Measurements from ENCODE around the gene BCL6B. TPM values are rescaled to one million over a fixed set of nuclear protein-coding genes. Genes with fewer than 3 reads are reported as not detected.

The BCL6B gene
- total RNA-seq, 8 experiments from 2014 or later: 0.05 to 1.5 (median 0.58) TPM; not detected in 1

- ATAC-seq (replicated peaks in 6 of 8): peak; percentile 80 to 93 (median 91)
- H3K27ac ChIP-seq: peak overlapping the region; percentile 87 to 99
- H3K4me1 ChIP-seq (replicated peaks in 1 of 2): peaks cover 15 to 18% of the 10 kb centered on the region in 2 donors
- in situ Hi-C loops (cut with MboI; ENCODE audit: low pct_unique_long_range_greater_than_20kb in 2 of 9, low sequenced_read_pairs in 9 of 9, unreplicated experiment in 9 of 9): loop anchor here in 2 of 9 experiments (25.0 kb wide), 1 partner anchor 352 kb away; the partner anchor contains the start of genes C17orf100 (in 2 of the 2) and MED31 (in 2 of the 2)
- WGBS, 10 experiments: 0% methylated on average over 2 to 3 of the region's 75 CpGs; no CpG with 5 or more reads in 8 of the 10 experiments
- peak overlapping the region; percentile 64 to 88 (median 82) for H3K4me3 ChIP-seq
These were observed 8.4 kb upstream of the BCL6B start for GRCh38 chr17:7014261-7014994.

GRCh38 chr17:7014995-7015958 lies 7.6 kb upstream of the BCL6B start:
- Histone ChIP-seq H3K4me1 (replicated peaks in 1 of 2) (peaks cover 15 to 20% of the 10 kb centered on the region in 2 donors), H3K27ac (peak overlapping the region; percentile 87 to 99), H3K4me3 (peak overlapping the region; percentile 64 to 88 (median 82))
- peak in 4 of 8 experiments; percentile 1 to 67 (median 4) for ATAC-seq (replicated peaks in 6 of 8)
- 1 to 78% (median 41%) methylated on average over 2 to 16 of the region's 56 CpGs; no CpG with 5 or more reads in 4 of the 10 experiments for WGBS, 10 experiments
- in situ Hi-C loops (cut with MboI; ENCODE audit: low pct_unique_long_range_greater_than_20kb in 2 of 9, low sequenced_read_pairs in 9 of 9, unreplicated experiment in 9 of 9): loop anchor here in 2 of 9 experiments (25.0 kb wide), 1 partner anchor 353 kb away; the partner anchor contains the start of genes C17orf100 (in 2 of the 2) and MED31 (in 2 of the 2)

GRCh38 chr17:7016418-7016817 lies 6.4 kb upstream of the BCL6B start:
- 75% methylated on average over 2 of the region's 3 CpGs; no CpG with 5 or more reads in 9 of the 10 experiments for WGBS, 10 experiments
- Histone ChIP-seq H3K4me1 (replicated peaks in 1 of 2) (peaks cover 12 to 15% of the 10 kb centered on the region in 2 donors), H3K4me3 (no peak overlapping the region), H3K27ac (no peak overlapping the region)
- ATAC-seq (replicated peaks in 6 of 8): no peak
- in situ Hi-C loops (cut with MboI; ENCODE audit: low pct_unique_long_range_greater_than_20kb in 2 of 9, low sequenced_read_pairs in 9 of 9, unreplicated experiment in 9 of 9): loop anchor here in 2 of 9 experiments (25.0 kb wide), 1 partner anchor 354 kb away; the partner anchor contains the start of genes C17orf100 (in 2 of the 2) and MED31 (in 2 of the 2)

GRCh38 chr17:7016886-7017826 lies 5.7 kb upstream of the BCL6B start:
- 20 to 100% (median 77%) methylated on average over 1 to 8 of the region's 20 CpGs; no CpG with 5 or more reads in 2 of the 10 experiments for WGBS, 10 experiments
- Histone ChIP-seq H3K4me1 (replicated peaks in 1 of 2) (peaks cover 12 to 16% of the 10 kb centered on the region in 2 donors), H3K27ac (no peak overlapping the region), H3K4me3 (no peak overlapping the region)
- no peak for ATAC-seq (replicated peaks in 6 of 8)
- in situ Hi-C loops (cut with MboI; ENCODE audit: low pct_unique_long_range_greater_than_20kb in 2 of 9, low sequenced_read_pairs in 9 of 9, unreplicated experiment in 9 of 9): loop anchor here in 2 of 9 experiments (25.0 kb wide), 1 partner anchor 355 kb away; the partner anchor contains the start of genes C17orf100 (in 2 of the 2) and MED31 (in 2 of the 2)

GRCh38 chr17:7017827-7018200 lies 5.0 kb upstream of the BCL6B start:
- H3K27ac ChIP-seq: no peak overlapping the region
- H3K4me3 ChIP-seq: no peak overlapping the region
- in situ Hi-C loops (cut with MboI; ENCODE audit: low pct_unique_long_range_greater_than_20kb in 2 of 9, low sequenced_read_pairs in 9 of 9, unreplicated experiment in 9 of 9): loop anchor here in 2 of 9 experiments (25.0 kb wide), 1 partner anchor 356 kb away; the partner anchor contains the start of genes C17orf100 (in 2 of the 2) and MED31 (in 2 of the 2)
- WGBS, 10 experiments: 65 to 100% (median 87%) methylated on average over 1 to 7 of the region's 12 CpGs; no CpG with 5 or more reads in 4 of the 10 experiments
- ATAC-seq (replicated peaks in 6 of 8): no peak
- H3K4me1 ChIP-seq (replicated peaks in 1 of 2): peaks cover 12 to 16% of the 10 kb centered on the region in 2 donors

GRCh38 chr17:7018331-7018964 lies 4.4 kb upstream of the BCL6B start:
- 17 to 70% (median 67%) methylated on average over 1 to 2 of the region's 10 CpGs; no CpG with 5 or more reads in 7 of the 10 experiments for WGBS, 10 experiments
- H3K4me3 ChIP-seq: no peak overlapping the region
- in situ Hi-C loops (cut with MboI; ENCODE audit: low pct_unique_long_range_greater_than_20kb in 2 of 9, low sequenced_read_pairs in 9 of 9, unreplicated experiment in 9 of 9): loop anchor here in 2 of 9 experiments (25.0 kb wide), 1 partner anchor 356 kb away; the partner anchor contains the start of genes C17orf100 (in 2 of the 2) and MED31 (in 2 of the 2)
- peaks cover 9 to 13% of the 10 kb centered on the region in 2 donors for H3K4me1 ChIP-seq (replicated peaks in 1 of 2)
- H3K27ac ChIP-seq: no peak overlapping the region
- ATAC-seq (replicated peaks in 6 of 8): no peak

GRCh38 chr17:7019367-7019766 lies 3.5 kb upstream of the BCL6B start:
- H3K4me3 ChIP-seq: no peak overlapping the region
- in situ Hi-C loops (cut with MboI; ENCODE audit: low pct_unique_long_range_greater_than_20kb in 2 of 9, low sequenced_read_pairs in 9 of 9, unreplicated experiment in 9 of 9): loop anchor here in 2 of 9 experiments (25.0 kb wide), 1 partner anchor 357 kb away; the partner anchor contains the start of genes C17orf100 (in 2 of the 2) and MED31 (in 2 of the 2)
- peaks cover 5 to 9% of the 10 kb centered on the region in 2 donors for H3K4me1 ChIP-seq (replicated peaks in 1 of 2)
- WGBS, 10 experiments: 5% methylated on average over 4 of the region's 10 CpGs; no CpG with 5 or more reads in 8 of the 10 experiments
- no peak overlapping the region for H3K27ac ChIP-seq
- ATAC-seq (replicated peaks in 6 of 8): no peak

GRCh38 chr17:7019839-7020519 lies 2.9 kb upstream of the BCL6B start:
- WGBS, 10 experiments: 0 to 80% (median 45%) methylated on average over 1 to 3 of the region's 16 CpGs; no CpG with 5 or more reads in 4 of the 10 experiments
- no peak overlapping the region for H3K4me3 ChIP-seq
- peaks cover 5 to 9% of the 10 kb centered on the region in 2 donors for H3K4me1 ChIP-seq (replicated peaks in 1 of 2)
- peak in 2 of 8 experiments; percentile 2 to 11 for ATAC-seq (replicated peaks in 6 of 8)
- in situ Hi-C loops (cut with MboI; ENCODE audit: low pct_unique_long_range_greater_than_20kb in 2 of 9, low sequenced_read_pairs in 9 of 9, unreplicated experiment in 9 of 9): loop anchor here in 2 of 9 experiments (25.0 kb wide), 1 partner anchor 358 kb away; the partner anchor contains the start of genes C17orf100 (in 2 of the 2) and MED31 (in 2 of the 2)
- H3K27ac ChIP-seq: no peak overlapping the region

GRCh38 chr17:7020894-7021664 lies 1.8 kb upstream of the BCL6B start:
- Histone ChIP-seq H3K4me3 (no peak overlapping the region), H3K4me1 (replicated peaks in 1 of 2) (peaks cover 0 to 5% of the 10 kb centered on the region in 2 donors), H3K27ac (no peak overlapping the region)
- WGBS, 10 experiments: 0 to 100% (median 64%) methylated on average over 2 to 8 of the region's 11 CpGs; no CpG with 5 or more reads in 3 of the 10 experiments
- in situ Hi-C loops (cut with MboI; ENCODE audit: low pct_unique_long_range_greater_than_20kb in 2 of 9, low sequenced_read_pairs in 9 of 9, unreplicated experiment in 9 of 9): loop anchor here in 2 of 9 experiments (25.0 kb wide), 1 partner anchor 359 kb away; the partner anchor contains the start of genes C17orf100 (in 2 of the 2) and MED31 (in 2 of the 2)
- ATAC-seq (replicated peaks in 6 of 8): no peak
